GM23338 (cell line): ENCODE data around the gene AS3MT. TPM values are rescaled to one million over a fixed set of nuclear protein-coding genes. Genes with fewer than 3 reads are reported as not detected.

Experiments used
- ATAC-seq: fragments of 200-7000 bp; cut with Tn5 transposase; 3 replicates; pipeline ENCODE4 v1.9.1; 2020
- DNase-seq: peaks from one replicate; pipeline ENCODE4 v3.0.0-alpha.2; 2015; ENCODE audit warnings: low spot score
- H2AFZ ChIP-seq: fragments of 200-600 bp; sonication (generic); 2 replicates; pipeline ENCODE4 v1.8.0; 2016; ENCODE audit warnings: antibody characterized with exemption, mild to moderate bottlenecking, moderate library complexity
- H3F3A ChIP-seq: fragments of 200-600 bp; sonication (generic); replicated peaks from 2 replicates; pipeline ENCODE4 v1.8.0; 2017; ENCODE audit warnings: antibody characterized with exemption, mixed run types, low read depth
- H3K27ac ChIP-seq: fragments of 200-600 bp; sonication (generic); 2 replicates; pipeline ENCODE4 v1.6.1; 2016; ENCODE audit warnings: low read depth
- H3K27me3 ChIP-seq: fragments of 200-600 bp; sonication (generic); 2 replicates; pipeline ENCODE4 v1.8.0; 2016; ENCODE audit warnings: mild to moderate bottlenecking, mixed run types, moderate library complexity; ENCODE audit not compliant: insufficient read depth
- H3K36me3 ChIP-seq: fragments of 200-600 bp; sonication (generic); 2 replicates; pipeline ENCODE4 v1.8.0; 2016; ENCODE audit warnings: mild to moderate bottlenecking; ENCODE audit not compliant: insufficient read depth
- H3K4me1 ChIP-seq: fragments of 200-600 bp; sonication (generic); 2 replicates; pipeline ENCODE4 v1.8.0; 2016; ENCODE audit warnings: mild to moderate bottlenecking, moderate library complexity; ENCODE audit not compliant: insufficient read depth
- H3K4me2 ChIP-seq: fragments of 200-600 bp; sonication (generic); 2 replicates; pipeline ENCODE4 v1.7.1; 2017; ENCODE audit warnings: mixed run types
- H3K4me3 ChIP-seq: fragments of 200-600 bp; sonication (generic); 2 replicates; pipeline ENCODE4 v1.6.1; 2016; ENCODE audit warnings: mixed run types
- H3K79me2 ChIP-seq: fragments of 200-600 bp; sonication (generic); replicated peaks from 2 replicates; pipeline ENCODE4 v1.8.0; 2017; ENCODE audit warnings: mild to moderate bottlenecking; ENCODE audit not compliant: insufficient read depth
- H3K9me2 ChIP-seq: fragments of 200-600 bp; sonication (generic); 2 replicates; pipeline ENCODE4 v1.8.0; 2017; ENCODE audit not compliant: insufficient read depth
- H4K20me1 ChIP-seq: fragments of 200-600 bp; sonication (generic); replicated peaks from 2 replicates; pipeline ENCODE4 v1.8.0; 2017; ENCODE audit warnings: mild to moderate bottlenecking; ENCODE audit not compliant: insufficient read depth
- H3K27ac Mint-ChIP-seq: 2 replicates; pipeline ENCODE4 v1.8.0; 2020; ENCODE audit warnings: inconsistent platforms, mild to moderate bottlenecking, moderate library complexity, mixed read lengths
- H3K27me3 Mint-ChIP-seq: 3 replicates; pipeline ENCODE4 v1.8.0; 2022; ENCODE audit warnings: low read depth, mild to moderate bottlenecking, moderate library complexity, mixed read lengths, inconsistent platforms; ENCODE audit not compliant: insufficient read depth, poor library complexity
- H3K36me3 Mint-ChIP-seq: 3 replicates; pipeline ENCODE4 v1.8.0; 2021; ENCODE audit warnings: low read depth, mild to moderate bottlenecking, inconsistent platforms, moderate library complexity, mixed read lengths
- H3K4me1 Mint-ChIP-seq: 3 replicates; pipeline ENCODE4 v1.8.0; 2020; ENCODE audit warnings: mild to moderate bottlenecking, inconsistent platforms, mixed read lengths
- H3K4me3 Mint-ChIP-seq: 3 replicates; pipeline ENCODE4 v1.8.0; 2021; ENCODE audit warnings: moderate library complexity, mild to moderate bottlenecking, inconsistent platforms, mixed read lengths
- H3K9me3 Mint-ChIP-seq: 3 replicates; pipeline ENCODE4 v1.8.0; 2020; ENCODE audit warnings: moderate library complexity, mild to moderate bottlenecking, inconsistent platforms, mixed read lengths
- CREB1 ChIP-seq: fragments of 250-450 bp; sonication (Bioruptor Pico); IDR thresholded peaks from 2 replicates; pipeline ENCODE4 v1.5.0; 2020; ENCODE audit warnings: low read depth, mild to moderate bottlenecking, moderate library complexity
- CTCF ChIP-seq, 2 experiments: fragments of 200-600 bp in 1 of 2; sonication (generic) in 1 of 2; conservative IDR thresholded peaks; 2 replicates each; pipeline versions ENCODE4 v1.5.1 to v1.6.1; 2016 to 2017; ENCODE audit warnings: antibody characterized with exemption in 2 of 2, low read depth in 2 of 2, mild to moderate bottlenecking in 2 of 2, moderate library complexity in 1 of 2
- ETS1 ChIP-seq: IDR thresholded peaks from 2 replicates; pipeline ENCODE4 v1.6.1; 2016; ENCODE audit warnings: antibody characterized with exemption
- EZH2phosphoT487 ChIP-seq: fragments of 200-600 bp; sonication (generic); IDR thresholded peaks from one replicate; pipeline ENCODE4 v1.8.1; 2018; ENCODE audit warnings: antibody characterized with exemption; ENCODE audit not compliant: unreplicated experiment
- JUNB ChIP-seq: IDR thresholded peaks from one replicate; pipeline ENCODE4 v1.6.1; 2016; ENCODE audit warnings: antibody characterized with exemption; ENCODE audit not compliant: unreplicated experiment
- NANOG ChIP-seq: IDR thresholded peaks from 2 replicates; pipeline ENCODE4 v1.6.1; 2016; ENCODE audit warnings: antibody characterized with exemption, borderline replicate concordance
- POLR2AphosphoS5 ChIP-seq: IDR thresholded peaks from 2 replicates; pipeline ENCODE4 v1.6.1; 2016; ENCODE audit warnings: antibody characterized with exemption, low read depth
- STAT1 ChIP-seq: IDR thresholded peaks from one replicate; pipeline ENCODE4 v1.6.1; 2016; ENCODE audit warnings: antibody characterized with exemption; ENCODE audit not compliant: unreplicated experiment
- ZNF114 ChIP-seq: fragments of 250-450 bp; sonication (Bioruptor Pico); IDR thresholded peaks from 2 replicates; pipeline ENCODE4 v1.5.0; 2020; ENCODE audit warnings: mild to moderate bottlenecking, moderate library complexity
- ZNF331 ChIP-seq: fragments of 250-450 bp; sonication (Bioruptor Pico); IDR thresholded peaks from 2 replicates; pipeline ENCODE4 v1.5.0; 2020; ENCODE audit warnings: low read depth, mild to moderate bottlenecking, moderate library complexity
- ZNF462 ChIP-seq: fragments of 250-450 bp; sonication (Bioruptor Pico); IDR thresholded peaks from 2 replicates; pipeline ENCODE4 v1.5.0; 2020; ENCODE audit warnings: mild to moderate bottlenecking, moderate library complexity
- polyA plus RNA-seq: library from polyadenylated mRNA; unstranded; fragments of >200 nt; fragmentation: Nextera tagmentation; extraction: Ambion mirVana; gene quantifications from 2 replicates; pipeline ENCODE4 v1.2.1, GENCODE V29; 2016
- total RNA-seq: library from RNA; depleted of rRNA; stranded (reverse); fragments of >200 nt; shearing (Covaris generic); gene quantifications from 2 replicates; pipeline ENCODE4 v1.2.3, GENCODE V29; 2014
- TF ChIP-seq, protein P1 (sequence below): IDR thresholded peaks from one replicate; pipeline ENCODE4 v1.6.1; 2018; ENCODE audit warnings: antibody characterized with exemption; ENCODE audit not compliant: unreplicated experiment

The AS3MT gene
- total and polyA plus RNA-seq, 2 experiments from 2014 or later = 6.3 to 8.8 TPM

- Histone ChIP-seq H2AFZ (no peak overlapping the region), H3K9me2 (no peaks in the 10 kb centered on the region), H3K4me2 (no peak overlapping the region), H3K79me2 (peaks cover 3% of the 10 kb centered on the region; the same call in 1 of the 2 replicates), H3K36me3 (no peaks in the 10 kb centered on the region), H4K20me1 (peaks cover 16% of the 10 kb centered on the region), H3K4me3 (no peak overlapping the region), H3F3A (no peaks in the 10 kb centered on the region), H3K27me3 (no peaks in the 10 kb centered on the region), H3K4me1 (peaks cover 14% of the 10 kb centered on the region), H3K27ac (no peak overlapping the region)
- ATAC-seq (no peak), DNase-seq (no peak)
- no peaks in the 10 kb centered on the region for H3K36me3 Mint-ChIP-seq
- H3K4me3 Mint-ChIP-seq = no peak overlapping the region
- H3K27me3 Mint-ChIP-seq = no peaks in the 10 kb centered on the region
- TF ChIP-seq NANOG (no peak), CTCF (conservative IDR thresholded peaks at IDR 0.05; ENCODE audit: low read depth in 2 of 2) (no peak), ZNF462 (CRISPR knock-in tag) (no peak), ETS1 (no peak), EZH2phosphoT487 (no peak), ZNF331 (CRISPR knock-in tag) (no peak), STAT1 (no peak), POLR2AphosphoS5 (no peak), ZNF114 (CRISPR knock-in tag) (no peak), CREB1 (no peak), JUNB (no peak)
- TF ChIP-seq, protein P1, sequence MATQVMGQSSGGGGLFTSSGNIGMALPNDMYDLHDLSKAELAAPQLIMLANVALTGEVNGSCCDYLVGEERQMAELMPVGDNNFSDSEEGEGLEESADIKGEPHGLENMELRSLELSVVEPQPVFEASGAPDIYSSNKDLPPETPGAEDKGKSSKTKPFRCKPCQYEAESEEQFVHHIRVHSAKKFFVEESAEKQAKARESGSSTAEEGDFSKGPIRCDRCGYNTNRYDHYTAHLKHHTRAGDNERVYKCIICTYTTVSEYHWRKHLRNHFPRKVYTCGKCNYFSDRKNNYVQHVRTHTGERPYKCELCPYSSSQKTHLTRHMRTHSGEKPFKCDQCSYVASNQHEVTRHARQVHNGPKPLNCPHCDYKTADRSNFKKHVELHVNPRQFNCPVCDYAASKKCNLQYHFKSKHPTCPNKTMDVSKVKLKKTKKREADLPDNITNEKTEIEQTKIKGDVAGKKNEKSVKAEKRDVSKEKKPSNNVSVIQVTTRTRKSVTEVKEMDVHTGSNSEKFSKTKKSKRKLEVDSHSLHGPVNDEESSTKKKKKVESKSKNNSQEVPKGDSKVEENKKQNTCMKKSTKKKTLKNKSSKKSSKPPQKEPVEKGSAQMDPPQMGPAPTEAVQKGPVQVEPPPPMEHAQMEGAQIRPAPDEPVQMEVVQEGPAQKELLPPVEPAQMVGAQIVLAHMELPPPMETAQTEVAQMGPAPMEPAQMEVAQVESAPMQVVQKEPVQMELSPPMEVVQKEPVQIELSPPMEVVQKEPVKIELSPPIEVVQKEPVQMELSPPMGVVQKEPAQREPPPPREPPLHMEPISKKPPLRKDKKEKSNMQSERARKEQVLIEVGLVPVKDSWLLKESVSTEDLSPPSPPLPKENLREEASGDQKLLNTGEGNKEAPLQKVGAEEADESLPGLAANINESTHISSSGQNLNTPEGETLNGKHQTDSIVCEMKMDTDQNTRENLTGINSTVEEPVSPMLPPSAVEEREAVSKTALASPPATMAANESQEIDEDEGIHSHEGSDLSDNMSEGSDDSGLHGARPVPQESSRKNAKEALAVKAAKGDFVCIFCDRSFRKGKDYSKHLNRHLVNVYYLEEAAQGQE = no peak
- H3K27ac Mint-ChIP-seq = no peak overlapping the region
- no peaks in the 10 kb centered on the region for H3K9me3 Mint-ChIP-seq
- peaks cover 14% of the 10 kb centered on the region; the same call in 2 of the 3 replicates for H3K4me1 Mint-ChIP-seq
These were observed 77.7 kb downstream of the AS3MT start for GRCh38 chr10:102946992-102947391.
